Measurements from ENCODE around the gene DUSP16.
"Not testable (repeated sequence)": the region's sequence is repeated elsewhere in the genome, so short reads cannot be mapped to it uniquely, and the experiment has no call there.

The DUSP16 gene

DNA sequence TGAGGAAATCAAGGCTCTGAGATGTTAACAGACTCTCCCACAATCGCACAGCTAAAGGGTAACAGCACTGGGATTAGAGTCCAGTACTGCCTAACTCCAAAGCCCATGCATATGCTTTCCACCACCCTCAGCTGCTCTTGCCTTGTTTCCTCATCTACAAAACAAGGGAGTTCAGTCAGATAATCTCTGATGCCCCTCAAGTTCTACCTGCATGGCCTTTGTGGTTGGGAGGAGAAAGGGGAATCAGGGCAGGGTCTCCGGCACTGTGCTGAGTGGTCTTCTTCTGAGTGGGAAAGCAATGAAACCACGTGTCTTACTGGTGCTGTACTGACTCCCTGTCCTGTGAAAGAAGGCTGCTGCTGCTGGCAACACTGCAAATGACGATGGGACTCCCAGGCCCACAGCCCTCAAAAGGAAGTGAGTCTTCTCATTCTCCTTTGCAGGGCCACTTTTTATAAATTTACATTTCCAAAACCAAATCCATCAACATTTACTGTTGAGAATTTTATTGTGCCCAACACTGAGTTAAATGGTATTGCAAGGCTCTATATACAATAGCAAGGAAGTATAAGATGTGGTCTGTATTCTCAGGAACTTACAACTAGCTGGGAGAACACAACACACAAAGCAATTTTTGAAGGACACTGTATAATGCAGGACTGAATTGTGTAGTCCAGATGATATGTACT is 19.7 kb upstream of the DUSP16 start:
- Histone ChIP-seq H3K36me3 (no peaks in the 10 kb centered on the region), H3K27ac (no peak overlapping the region), H3K27me3 (no peaks in the 10 kb centered on the region), H3K9me3 (no peaks in the 10 kb centered on the region), H3K4me1 (no peaks in the 10 kb centered on the region), H3K4me3 (no peak overlapping the region)
- intact Hi-C loops (cut with DNase I; ENCODE audit: low total_unique reads): no loop called here
- TF ChIP-seq, protein P1, sequence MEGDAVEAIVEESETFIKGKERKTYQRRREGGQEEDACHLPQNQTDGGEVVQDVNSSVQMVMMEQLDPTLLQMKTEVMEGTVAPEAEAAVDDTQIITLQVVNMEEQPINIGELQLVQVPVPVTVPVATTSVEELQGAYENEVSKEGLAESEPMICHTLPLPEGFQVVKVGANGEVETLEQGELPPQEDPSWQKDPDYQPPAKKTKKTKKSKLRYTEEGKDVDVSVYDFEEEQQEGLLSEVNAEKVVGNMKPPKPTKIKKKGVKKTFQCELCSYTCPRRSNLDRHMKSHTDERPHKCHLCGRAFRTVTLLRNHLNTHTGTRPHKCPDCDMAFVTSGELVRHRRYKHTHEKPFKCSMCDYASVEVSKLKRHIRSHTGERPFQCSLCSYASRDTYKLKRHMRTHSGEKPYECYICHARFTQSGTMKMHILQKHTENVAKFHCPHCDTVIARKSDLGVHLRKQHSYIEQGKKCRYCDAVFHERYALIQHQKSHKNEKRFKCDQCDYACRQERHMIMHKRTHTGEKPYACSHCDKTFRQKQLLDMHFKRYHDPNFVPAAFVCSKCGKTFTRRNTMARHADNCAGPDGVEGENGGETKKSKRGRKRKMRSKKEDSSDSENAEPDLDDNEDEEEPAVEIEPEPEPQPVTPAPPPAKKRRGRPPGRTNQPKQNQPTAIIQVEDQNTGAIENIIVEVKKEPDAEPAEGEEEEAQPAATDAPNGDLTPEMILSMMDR (IDR thresholded peaks at IDR 0.05): no peak
- DNase-seq: no peak

DNA sequence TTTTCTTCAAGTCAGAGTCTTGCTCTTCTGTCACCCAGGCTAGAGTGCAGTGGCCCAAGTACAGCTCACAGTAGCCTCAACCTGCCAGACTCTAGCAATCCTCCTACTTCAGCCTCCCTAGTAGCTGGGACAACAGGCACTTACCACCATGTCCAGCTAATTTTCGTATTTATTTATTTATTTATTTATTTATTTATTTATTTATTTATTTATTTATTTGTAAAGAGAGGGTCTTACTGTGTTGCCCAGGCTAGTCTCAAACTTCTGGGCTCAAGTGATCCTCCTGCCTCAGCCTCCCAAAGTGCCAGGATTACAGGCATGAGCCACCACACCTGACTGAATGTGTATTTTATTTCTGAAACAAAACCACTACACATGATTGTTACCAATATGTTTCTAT is 18.1 kb upstream of the DUSP16 start:
- H3K27ac ChIP-seq; intact Hi-C loops (cut with DNase I; ENCODE audit: low total_unique reads); H3K4me1 ChIP-seq; H3K4me3 ChIP-seq; H3K9me3 ChIP-seq; DNase-seq; H3K36me3 ChIP-seq; H3K27me3 ChIP-seq: not testable (repeated sequence)

DNA sequence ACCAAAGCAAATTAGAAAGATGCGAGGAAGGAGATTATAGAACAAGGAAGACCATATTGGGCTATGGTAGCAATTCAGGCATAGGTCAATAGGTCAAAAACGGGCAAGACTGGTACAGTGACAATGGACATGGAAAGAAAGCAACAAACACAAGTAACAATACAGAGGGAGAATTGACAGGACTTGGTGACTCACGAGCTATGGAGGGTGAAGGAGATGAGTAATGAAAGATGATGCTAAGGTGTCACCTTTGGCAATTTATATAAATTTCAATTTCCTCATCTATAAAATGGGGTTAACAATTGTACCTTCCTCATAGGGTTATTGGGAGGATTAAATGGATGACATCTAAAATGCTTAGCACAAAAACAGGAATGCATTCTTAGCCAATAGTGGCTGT is 15.1 kb upstream of the DUSP16 start:
- H3K27ac ChIP-seq: no peak overlapping the region
- no peaks in the 10 kb centered on the region for H3K9me3 ChIP-seq
- no peak for DNase-seq
- no peaks in the 10 kb centered on the region for H3K27me3 ChIP-seq
- no peak overlapping the region for H3K4me3 ChIP-seq
- TF ChIP-seq, protein P1 (IDR thresholded peaks at IDR 0.05): no peak
- H3K4me1 ChIP-seq: no peaks in the 10 kb centered on the region
- intact Hi-C loops (cut with DNase I; ENCODE audit: low total_unique reads): no loop called here
- H3K36me3 ChIP-seq: no peaks in the 10 kb centered on the region

DNA sequence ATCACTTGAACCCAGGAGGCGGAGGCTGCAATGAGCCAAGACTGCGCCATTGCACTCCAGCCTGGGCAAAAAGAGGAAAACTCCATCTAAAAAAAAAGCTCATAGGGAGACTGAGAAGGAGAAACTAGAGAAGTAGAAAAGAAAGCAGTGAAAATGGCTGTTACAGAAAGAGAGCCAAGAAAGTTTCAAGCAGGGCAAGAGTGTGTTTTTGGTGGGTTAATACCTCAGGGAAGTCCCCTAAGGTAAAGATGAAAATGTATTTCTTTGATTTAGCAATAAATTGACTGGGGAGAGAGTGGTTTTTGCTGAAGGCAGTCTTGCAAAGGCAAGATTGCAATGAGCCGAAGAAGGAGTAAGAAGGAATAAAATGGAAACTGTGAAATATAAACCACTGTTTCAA is 10.0 kb upstream of the DUSP16 start:
- TF ChIP-seq, protein P1 (IDR thresholded peaks at IDR 0.05): no peak
- no peak overlapping the region for H3K27ac ChIP-seq
- intact Hi-C loops (cut with DNase I; ENCODE audit: low total_unique reads): no loop called here

DNA sequence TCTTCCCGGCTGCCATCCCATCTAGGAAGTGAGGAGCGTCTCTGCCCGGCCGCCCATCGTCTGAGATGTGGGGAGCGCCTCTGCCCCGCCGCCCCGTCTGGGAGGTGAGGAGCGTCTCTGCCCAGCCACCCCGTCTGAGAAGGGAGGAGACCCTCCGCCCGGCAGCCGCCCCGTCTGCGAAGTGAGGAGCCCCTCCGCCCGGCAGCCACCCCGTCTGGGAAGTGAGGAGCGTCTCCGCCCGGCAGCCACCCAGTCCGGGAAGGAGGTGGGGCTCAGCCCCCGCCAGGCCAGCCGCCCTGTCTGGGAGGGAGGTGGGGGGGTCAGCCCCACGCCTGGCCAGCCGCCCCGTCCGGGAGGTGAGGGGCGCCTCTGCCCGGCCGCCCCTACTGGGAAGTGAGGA is 3.3 kb upstream of the DUSP16 start:
- DNase-seq, H3K9me3 ChIP-seq, H3K27me3 ChIP-seq, H3K36me3 ChIP-seq, H3K27ac ChIP-seq, H3K4me3 ChIP-seq: not testable (repeated sequence)
- intact Hi-C loops (cut with DNase I; ENCODE audit: low total_unique reads): loop anchor here (5.0 to 10.0 kb wide), 3 partner anchors 41 to 189 kb away; no protein-coding TSS in a partner anchor
- peaks cover 0 to 12% (median 7%) of the 10 kb centered on the region in 4 donors for H3K4me1 ChIP-seq

More for the DNA sequence above, 10.0 kb upstream of the DUSP16 start:
- no peaks in the 10 kb centered on the region for H3K9me3 ChIP-seq
- no peaks in the 10 kb centered on the region for H3K36me3 ChIP-seq
- H3K4me3 ChIP-seq: no peak overlapping the region
- H3K27me3 ChIP-seq: no peaks in the 10 kb centered on the region
- no peaks in the 10 kb centered on the region for H3K4me1 ChIP-seq
- DNase-seq: no peak

DNA sequence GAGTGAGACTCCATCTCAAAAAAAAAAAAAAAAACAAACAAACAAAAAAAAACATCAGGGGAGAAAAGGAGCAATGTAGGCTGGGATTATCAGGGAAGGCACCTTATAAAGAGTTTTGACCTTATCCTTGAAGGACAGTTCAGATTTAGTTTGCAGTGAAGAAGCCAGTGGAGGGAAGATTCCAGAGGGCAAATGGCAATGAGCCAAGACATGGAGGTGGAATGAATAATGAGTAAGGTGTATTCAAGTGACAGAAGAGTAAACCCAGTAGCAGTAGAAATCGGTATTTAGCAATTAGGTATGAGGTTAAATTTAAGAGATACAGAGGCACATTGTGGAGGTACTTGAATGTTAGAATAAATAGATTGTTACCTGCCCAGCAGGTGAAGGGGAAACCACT is 2.2 kb upstream of the DUSP16 start:
- Histone ChIP-seq H3K4me1 (peaks cover 0 to 20% (median 10%) of the 10 kb centered on the region in 4 donors), H3K9me3 (no peaks in the 10 kb centered on the region), H3K4me3 (no peak overlapping the region), H3K27ac (no peak overlapping the region), H3K27me3 (no peaks in the 10 kb centered on the region), H3K36me3 (no peaks in the 10 kb centered on the region)
- TF ChIP-seq, protein P1 (IDR thresholded peaks at IDR 0.05): no peak
- intact Hi-C loops (cut with DNase I; ENCODE audit: low total_unique reads): loop anchor here (5.0 to 10.0 kb wide), 5 partner anchors 42 to 208 kb away; partner anchors contain the start of gene BORCS5
- DNase-seq: no peak
